Measurements from ENCODE around the gene SPP1.

Gene SPP1

GRCh38 chr4:87974856-87975462 lies 555 bp upstream of the SPP1 start:
- peak overlapping the region; percentile 53 for H3K27ac ChIP-seq (ENCODE audit: low read depth, low read length)
- peak overlapping the region; percentile 18; the same call in 1 of the 2 replicates for H3K9ac ChIP-seq (ENCODE audit: low read depth, low read length)
- no peaks in the 10 kb centered on the region for H3K36me3 ChIP-seq (ENCODE audit: control insufficient read depth, insufficient read depth, low read length)
- peaks cover 41% of the 10 kb centered on the region for H3K4me1 ChIP-seq (ENCODE audit: control insufficient read depth, insufficient read depth, low read length)
- H3K9me3 ChIP-seq (ENCODE audit: control insufficient read depth, insufficient read depth, low read length): no peaks in the 10 kb centered on the region
- H3K4me3 ChIP-seq (ENCODE audit: low read depth, low read length): peak overlapping the region; percentile 20; the same call in 1 of the 2 replicates
- H3K27me3 ChIP-seq (ENCODE audit: control insufficient read depth, insufficient read depth, low read length): no peaks in the 10 kb centered on the region

- no peaks in the 10 kb centered on the region for H3K9me3 ChIP-seq (ENCODE audit: control insufficient read depth, insufficient read depth, low read length)
- no peaks in the 10 kb centered on the region for H3K36me3 ChIP-seq (ENCODE audit: control insufficient read depth, insufficient read depth, low read length)
These were observed 2.2 kb downstream of the SPP1 start for GRCh38 chr4:87977521-87978278.

GRCh38 chr4:87978681-87979080 lies 3.2 kb downstream of the SPP1 start:
- Histone ChIP-seq H3K27ac (ENCODE audit: low read depth, low read length) (no peak overlapping the region), H3K4me3 (ENCODE audit: low read depth, low read length) (no peak overlapping the region), H3K36me3 (ENCODE audit: control insufficient read depth, insufficient read depth, low read length) (no peaks in the 10 kb centered on the region), H3K4me1 (ENCODE audit: control insufficient read depth, insufficient read depth, low read length) (peaks cover 23% of the 10 kb centered on the region), H3K9ac (ENCODE audit: low read depth, low read length) (no peak overlapping the region), H3K27me3 (ENCODE audit: control insufficient read depth, insufficient read depth, low read length) (no peaks in the 10 kb centered on the region), H3K9me3 (ENCODE audit: control insufficient read depth, insufficient read depth, low read length) (no peaks in the 10 kb centered on the region)

More at GRCh38 chr4:87977521-87978278, 2.2 kb downstream of the SPP1 start:
- H3K27ac ChIP-seq (ENCODE audit: low read depth, low read length): no peak overlapping the region
- no peak overlapping the region for H3K4me3 ChIP-seq (ENCODE audit: low read depth, low read length)
- no peak overlapping the region for H3K9ac ChIP-seq (ENCODE audit: low read depth, low read length)
- H3K4me1 ChIP-seq (ENCODE audit: control insufficient read depth, insufficient read depth, low read length): peaks cover 33% of the 10 kb centered on the region
- H3K27me3 ChIP-seq (ENCODE audit: control insufficient read depth, insufficient read depth, low read length): no peaks in the 10 kb centered on the region

- H3K9me3 ChIP-seq (ENCODE audit: control insufficient read depth, insufficient read depth, low read length): no peaks in the 10 kb centered on the region
- no peak overlapping the region for H3K27ac ChIP-seq (ENCODE audit: low read depth, low read length)
- peaks cover 15% of the 10 kb centered on the region for H3K4me1 ChIP-seq (ENCODE audit: control insufficient read depth, insufficient read depth, low read length)
- H3K9ac ChIP-seq (ENCODE audit: low read depth, low read length): no peak overlapping the region
- H3K36me3 ChIP-seq (ENCODE audit: control insufficient read depth, insufficient read depth, low read length): no peaks in the 10 kb centered on the region
- H3K27me3 ChIP-seq (ENCODE audit: control insufficient read depth, insufficient read depth, low read length): no peaks in the 10 kb centered on the region
- no peak overlapping the region for H3K4me3 ChIP-seq (ENCODE audit: low read depth, low read length)
These were observed 4.3 kb downstream of the SPP1 start for GRCh38 chr4:87979810-87980209.

GRCh38 chr4:87981486-87981885 lies 6.0 kb downstream of the SPP1 start:
- Histone ChIP-seq H3K4me3 (ENCODE audit: low read depth, low read length) (no peak overlapping the region), H3K4me1 (ENCODE audit: control insufficient read depth, insufficient read depth, low read length) (0 out of 2 replicates have a peak, but pooled peaks cover 2% of the 10 kb centered on the region), H3K27ac (ENCODE audit: low read depth, low read length) (no peak overlapping the region), H3K36me3 (ENCODE audit: control insufficient read depth, insufficient read depth, low read length) (no peaks in the 10 kb centered on the region), H3K9me3 (ENCODE audit: control insufficient read depth, insufficient read depth, low read length) (no peaks in the 10 kb centered on the region), H3K9ac (ENCODE audit: low read depth, low read length) (no peak overlapping the region), H3K27me3 (ENCODE audit: control insufficient read depth, insufficient read depth, low read length) (no peaks in the 10 kb centered on the region)

GRCh38 chr4:87982036-87982435 lies 6.5 kb downstream of the SPP1 start:
- no peaks in the 10 kb centered on the region for H3K27me3 ChIP-seq (ENCODE audit: control insufficient read depth, insufficient read depth, low read length)
- H3K27ac ChIP-seq (ENCODE audit: low read depth, low read length): no peak overlapping the region
- 0 out of 2 replicates have a peak, but pooled peaks cover 2% of the 10 kb centered on the region for H3K4me1 ChIP-seq (ENCODE audit: control insufficient read depth, insufficient read depth, low read length)
- H3K4me3 ChIP-seq (ENCODE audit: low read depth, low read length): no peak overlapping the region
- no peak overlapping the region for H3K9ac ChIP-seq (ENCODE audit: low read depth, low read length)
- H3K36me3 ChIP-seq (ENCODE audit: control insufficient read depth, insufficient read depth, low read length): no peaks in the 10 kb centered on the region
- no peaks in the 10 kb centered on the region for H3K9me3 ChIP-seq (ENCODE audit: control insufficient read depth, insufficient read depth, low read length)

GRCh38 chr4:87982446-87983010 lies 7.0 kb downstream of the SPP1 start:
- H3K4me1 ChIP-seq (ENCODE audit: control insufficient read depth, insufficient read depth, low read length): 0 out of 2 replicates have a peak, but pooled peaks cover 2% of the 10 kb centered on the region
- no peak overlapping the region for H3K27ac ChIP-seq (ENCODE audit: low read depth, low read length)
- no peak overlapping the region for H3K9ac ChIP-seq (ENCODE audit: low read depth, low read length)
- no peaks in the 10 kb centered on the region for H3K27me3 ChIP-seq (ENCODE audit: control insufficient read depth, insufficient read depth, low read length)
- no peaks in the 10 kb centered on the region for H3K36me3 ChIP-seq (ENCODE audit: control insufficient read depth, insufficient read depth, low read length)
- H3K4me3 ChIP-seq (ENCODE audit: low read depth, low read length): no peak overlapping the region
- H3K9me3 ChIP-seq (ENCODE audit: control insufficient read depth, insufficient read depth, low read length): no peaks in the 10 kb centered on the region

- Histone ChIP-seq H3K4me1 (ENCODE audit: control insufficient read depth, insufficient read depth, low read length) (0 out of 2 replicates have a peak, but pooled peaks cover 2% of the 10 kb centered on the region), H3K9me3 (ENCODE audit: control insufficient read depth, insufficient read depth, low read length) (no peaks in the 10 kb centered on the region), H3K9ac (ENCODE audit: low read depth, low read length) (no peak overlapping the region), H3K36me3 (ENCODE audit: control insufficient read depth, insufficient read depth, low read length) (no peaks in the 10 kb centered on the region), H3K27ac (ENCODE audit: low read depth, low read length) (no peak overlapping the region), H3K27me3 (ENCODE audit: control insufficient read depth, insufficient read depth, low read length) (no peaks in the 10 kb centered on the region), H3K4me3 (ENCODE audit: low read depth, low read length) (no peak overlapping the region)
These were observed 8.5 kb downstream of the SPP1 start for GRCh38 chr4:87983996-87984395.

GRCh38 chr4:87985097-87985886 lies 9.8 kb downstream of the SPP1 start:
- Histone ChIP-seq H3K27ac (ENCODE audit: low read depth, low read length) (no peak overlapping the region), H3K4me3 (ENCODE audit: low read depth, low read length) (no peak overlapping the region), H3K27me3 (ENCODE audit: control insufficient read depth, insufficient read depth, low read length) (no peaks in the 10 kb centered on the region), H3K9ac (ENCODE audit: low read depth, low read length) (no peak overlapping the region), H3K4me1 (ENCODE audit: control insufficient read depth, insufficient read depth, low read length) (0 out of 2 replicates have a peak, but pooled peaks cover 2% of the 10 kb centered on the region), H3K9me3 (ENCODE audit: control insufficient read depth, insufficient read depth, low read length) (no peaks in the 10 kb centered on the region), H3K36me3 (ENCODE audit: control insufficient read depth, insufficient read depth, low read length) (no peaks in the 10 kb centered on the region)

GRCh38 chr4:87985887-87986200 lies 10.3 kb downstream of the SPP1 start:
- Histone ChIP-seq H3K27ac (ENCODE audit: low read depth, low read length) (no peak overlapping the region), H3K36me3 (ENCODE audit: control insufficient read depth, insufficient read depth, low read length) (no peaks in the 10 kb centered on the region), H3K27me3 (ENCODE audit: control insufficient read depth, insufficient read depth, low read length) (no peaks in the 10 kb centered on the region), H3K4me3 (ENCODE audit: low read depth, low read length) (no peak overlapping the region), H3K9me3 (ENCODE audit: control insufficient read depth, insufficient read depth, low read length) (no peaks in the 10 kb centered on the region), H3K4me1 (ENCODE audit: control insufficient read depth, insufficient read depth, low read length) (0 out of 2 replicates have a peak, but pooled peaks cover 2% of the 10 kb centered on the region), H3K9ac (ENCODE audit: low read depth, low read length) (no peak overlapping the region)

Measured in HUES48 (cell line).